ENCODE measurements around the gene LRCOL1. TPM values are rescaled to one million over a fixed set of nuclear protein-coding genes. Genes with fewer than 3 reads are reported as not detected.
A peak's percentile ranks its signal among the peaks of the same experiment; 100 is the strongest.

Gene LRCOL1
- total and polyA plus RNA-seq, 11 donors: not detected

DNA sequence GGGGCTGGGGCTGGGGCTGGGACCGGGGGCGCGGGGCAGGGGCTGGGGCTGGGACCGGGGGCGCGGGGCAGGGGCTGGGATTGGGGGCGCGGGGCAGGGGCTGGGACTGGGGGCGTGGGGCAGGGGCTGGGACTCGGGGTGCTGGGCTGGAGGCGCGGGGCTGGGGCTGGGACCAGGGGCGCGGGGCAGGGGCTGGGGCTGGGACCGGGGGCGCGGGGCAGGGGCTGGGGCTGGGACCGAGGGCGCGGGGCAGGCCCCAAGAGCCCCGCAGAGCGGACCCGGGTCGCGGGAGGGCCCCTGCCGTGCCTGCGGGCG lies 8.6 kb upstream of the LRCOL1 start:
- no peak overlapping the region for H3K27ac ChIP-seq
- peaks cover 0 to 4% (median 0%) of the 10 kb centered on the region in 9 donors for H3K36me3 ChIP-seq
- intact Hi-C loops (cut with DNase I): loop anchor here in 4 of 10 donors (5.0 to 10.0 kb wide), 2 partner anchors 464 to 467 kb away; no protein-coding TSS in a partner anchor
- peak in 1 of 5 donors; percentile 40 for DNase-seq
- H3K27me3 ChIP-seq: peaks cover 39 to 55% (median 49%) of the 10 kb centered on the region in 9 donors
- 5 to 10% (median 8%) methylated on average over 10 to 28 of the region's 28 CpGs; no CpG with 5 or more reads in 1 of the 4 donors for WGBS, 4 donors
- peaks cover 0 to 23% (median 5%) of the 10 kb centered on the region in 12 donors for H3K9me3 ChIP-seq
- H3K4me1 ChIP-seq: peaks cover 0 to 19% (median 6%) of the 10 kb centered on the region in 12 donors
- no peak for ATAC-seq
- TF ChIP-seq CTCF (IDR thresholded peaks at IDR 0.05) (no peak), POLR2A (IDR thresholded peaks at IDR 0.05) (no peak)
- H3K4me3 ChIP-seq: no peak overlapping the region

DNA sequence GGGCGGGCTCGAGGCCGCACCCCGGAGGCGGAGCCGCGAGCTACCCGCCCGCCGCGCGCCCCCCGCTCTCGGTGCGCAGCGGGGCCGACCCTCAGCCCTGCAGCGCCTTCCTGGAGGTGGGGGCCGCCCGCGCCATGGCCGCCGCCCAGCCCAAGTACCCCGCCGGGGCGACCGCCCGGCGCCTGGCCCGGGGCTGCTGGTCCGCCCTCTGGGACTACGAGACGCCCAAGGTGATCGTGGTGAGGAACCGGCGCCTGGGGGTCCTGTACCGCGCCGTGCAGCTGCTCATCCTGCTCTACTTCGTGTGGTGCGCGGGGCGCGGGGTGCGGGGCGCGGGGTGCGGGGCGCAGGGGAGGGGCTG lies 8.3 kb upstream of the LRCOL1 start, which contains the start of gene P2RX2:
P2RX2 (plus strand) TSS at position 94 of the 361 bp plus-strand sequence; CDS start at position 135, 41 bp downstream.
- DNase-seq (peak in 1 of 5 donors; percentile 47), ATAC-seq (no peak)
- Histone ChIP-seq H3K9me3 (peaks cover 0 to 23% (median 5%) of the 10 kb centered on the region in 12 donors), H3K4me1 (peaks cover 0 to 19% (median 6%) of the 10 kb centered on the region in 12 donors), H3K4me3 (peak within 1 kb of the TSS in 1 of 12 donors; percentile 33), H3K36me3 (peaks cover 0 to under 1% (median 0%) of the 10 kb centered on the region in 9 donors), H3K27me3 (peaks cover 39 to 55% (median 49%) of the 10 kb centered on the region in 9 donors), H3K27ac (no peak within 1 kb of the TSS)
- intact Hi-C loops (cut with DNase I): loop anchor here in 4 of 10 donors (5.0 to 10.0 kb wide), 2 partner anchors 464 to 466 kb away; no protein-coding TSS in a partner anchor
- 0 to 5% (median 3%) methylated on average over 4 to 49 of the region's 49 CpGs for WGBS, 4 donors
- no peak for TF ChIP-seq POLR2A (IDR thresholded peaks at IDR 0.05)
- TF ChIP-seq CTCF (IDR thresholded peaks at IDR 0.05): no peak

- peak overlapping the region in 1 of 12 donors; percentile 33 for H3K4me3 ChIP-seq
- DNase-seq: no peak
- no peaks in the 10 kb centered on the region for H3K36me3 ChIP-seq
- intact Hi-C loops (cut with DNase I): loop anchor here in 4 of 10 donors (5.0 to 10.0 kb wide), 2 partner anchors 463 to 466 kb away; no protein-coding TSS in a partner anchor
- WGBS, 4 donors: 8 to 15% (median 10%) methylated on average over 31 to 51 of the region's 51 CpGs
- H3K27me3 ChIP-seq: peaks cover 39 to 55% (median 50%) of the 10 kb centered on the region in 9 donors
- no peak for ATAC-seq
- H3K4me1 ChIP-seq: peaks cover 0 to 18% (median 6%) of the 10 kb centered on the region in 12 donors
- H3K27ac ChIP-seq: no peak overlapping the region
- peaks cover 0 to 23% (median 5%) of the 10 kb centered on the region in 12 donors for H3K9me3 ChIP-seq
- TF ChIP-seq POLR2A (IDR thresholded peaks at IDR 0.05): no peak
- no peak for TF ChIP-seq CTCF (IDR thresholded peaks at IDR 0.05)
Measured at GRCh38 chr12:132617822-132618682, 7.7 kb upstream of the LRCOL1 start.

GRCh38 chr12:132617135-132617701 lies 6.8 kb upstream of the LRCOL1 start:
- 69 to 93% (median 87%) methylated on average over 4 of the region's 4 CpGs for WGBS, 4 donors
- Histone ChIP-seq H3K36me3 (no peaks in the 10 kb centered on the region), H3K27me3 (peaks cover 39 to 55% (median 50%) of the 10 kb centered on the region in 9 donors), H3K27ac (no peak overlapping the region), H3K4me1 (peaks cover 0 to 10% (median 3%) of the 10 kb centered on the region in 12 donors), H3K4me3 (no peak overlapping the region), H3K9me3 (peaks cover 0 to 23% (median 5%) of the 10 kb centered on the region in 12 donors)
- TF ChIP-seq CTCF (IDR thresholded peaks at IDR 0.05) (no peak), POLR2A (IDR thresholded peaks at IDR 0.05) (no peak)
- ATAC-seq (no peak), DNase-seq (no peak)
- intact Hi-C loops (cut with DNase I): loop anchor here in 4 of 10 donors (5.0 to 10.0 kb wide), 2 partner anchors 462 to 465 kb away; no protein-coding TSS in a partner anchor
